HuH-7.5 (cell line): ENCODE measurements around the gene SLC31A2.

Source experiments
- DNase-seq: peaks from one replicate; pipeline ENCODE4 v3.0.0; 2011; ENCODE audit warnings: low spot score

The SLC31A2 gene

DNA sequence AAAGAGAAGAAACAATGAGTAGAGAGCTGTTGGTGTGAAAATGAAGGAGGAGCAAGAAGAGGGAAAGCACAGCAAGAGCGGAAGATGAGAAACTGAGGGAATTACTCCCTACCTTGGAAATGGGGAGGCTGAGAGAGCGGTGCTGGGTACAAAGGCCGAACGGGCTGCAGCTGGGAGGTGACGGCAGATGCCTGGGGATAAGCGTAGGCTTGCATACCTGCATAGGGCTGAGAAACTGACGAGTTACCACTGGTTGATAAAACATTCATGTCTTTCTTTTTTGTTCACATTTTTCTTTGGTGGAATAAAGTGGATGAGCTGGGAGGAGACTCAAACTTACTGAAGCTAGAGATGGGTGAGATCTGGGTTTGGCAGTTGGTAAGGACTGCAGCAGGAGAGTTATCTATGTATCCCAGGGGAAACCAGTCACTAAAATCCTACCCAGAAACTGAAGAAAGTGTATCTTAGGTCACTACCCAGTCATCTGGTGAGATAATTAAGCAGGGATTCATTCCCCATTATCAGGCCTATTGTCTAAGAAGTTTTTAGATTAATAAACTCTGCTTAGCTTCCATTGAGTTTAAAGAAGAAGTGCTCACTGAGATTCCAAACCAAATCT is 35.4 kb downstream of the SLC31A2 start:
- DNase-seq = no peak

DNA sequence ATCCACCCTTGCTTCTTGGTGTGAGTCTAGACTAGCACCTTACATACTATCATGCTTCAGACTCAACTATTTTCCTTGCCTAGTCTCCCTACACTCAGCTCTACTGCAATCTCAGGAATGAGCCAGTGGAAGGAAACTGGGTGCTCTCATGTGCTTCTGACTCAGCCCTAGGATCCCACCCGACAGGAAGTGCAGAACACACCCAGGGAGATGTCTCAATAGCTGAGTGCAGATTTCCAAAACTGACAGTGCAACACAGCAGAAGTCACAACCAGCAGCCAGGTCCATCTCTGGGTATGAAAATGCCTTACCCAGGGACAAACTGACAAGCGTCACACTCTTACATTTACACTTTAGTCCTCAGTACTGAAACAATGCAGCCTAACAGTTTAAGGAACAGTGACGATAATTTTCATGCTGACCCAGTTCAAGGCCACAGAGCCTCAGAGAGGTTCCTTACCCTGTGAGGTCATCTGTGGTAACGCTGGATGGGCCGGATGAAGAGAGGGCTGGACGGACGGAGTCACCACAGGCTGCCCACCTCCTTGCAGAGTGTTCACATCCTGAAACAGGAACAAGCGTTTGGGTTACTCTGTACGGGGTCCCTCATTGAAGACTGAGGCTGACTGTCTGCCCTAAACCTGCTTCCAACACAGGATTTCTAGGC is 37.3 kb downstream of the SLC31A2 start:
- DNase-seq = no peak

DNA sequence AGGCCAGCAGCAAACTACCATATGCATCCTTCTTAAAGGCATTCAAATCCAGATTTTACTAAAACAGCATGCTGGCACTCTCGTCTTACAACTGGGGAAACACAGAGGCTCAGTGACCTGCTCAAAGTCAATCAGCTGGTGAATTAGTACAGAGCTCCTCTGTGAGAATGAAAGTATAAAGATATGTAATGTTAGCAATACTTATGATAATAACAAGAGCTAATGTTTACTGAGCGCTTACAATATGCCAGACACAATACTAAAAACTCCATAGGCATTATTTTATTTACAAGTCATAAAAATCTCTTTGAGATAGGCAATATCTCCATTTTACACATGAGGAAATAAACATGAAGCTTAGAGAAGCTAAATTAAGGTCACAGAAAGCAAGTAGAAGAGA is 41.6 kb downstream of the SLC31A2 start:
- DNase-seq = no peak

DNA sequence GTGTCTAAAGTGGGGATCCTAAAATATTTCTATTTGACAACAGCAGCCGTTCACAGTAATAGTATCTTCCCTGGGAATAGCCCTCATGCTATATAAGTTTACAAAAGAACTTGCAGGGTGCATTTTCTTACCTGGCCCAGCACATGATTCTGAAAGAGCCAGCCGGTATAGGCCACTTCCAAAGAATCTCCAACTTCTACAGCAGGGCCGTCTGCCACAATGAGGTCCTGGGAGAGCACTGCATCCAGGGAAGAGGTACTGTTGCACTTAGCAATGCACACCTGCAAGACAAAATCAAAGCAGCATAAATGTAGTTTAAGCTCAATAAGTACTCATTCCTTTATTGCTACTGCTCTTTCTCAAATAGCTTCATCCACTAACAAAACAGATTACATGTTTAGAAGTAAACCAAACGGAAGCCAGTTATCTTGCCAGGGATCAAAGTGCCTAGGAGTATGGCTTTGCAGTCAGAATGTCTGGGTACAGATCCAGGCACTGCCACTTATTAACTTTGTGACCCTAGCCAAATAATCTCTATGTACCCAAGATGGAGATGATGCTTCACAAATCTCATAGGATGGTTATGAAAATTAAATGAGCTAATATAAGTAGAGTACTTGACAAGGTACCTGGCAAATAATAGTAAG is 49.0 kb downstream of the SLC31A2 start:
- no peak for DNase-seq

DNA sequence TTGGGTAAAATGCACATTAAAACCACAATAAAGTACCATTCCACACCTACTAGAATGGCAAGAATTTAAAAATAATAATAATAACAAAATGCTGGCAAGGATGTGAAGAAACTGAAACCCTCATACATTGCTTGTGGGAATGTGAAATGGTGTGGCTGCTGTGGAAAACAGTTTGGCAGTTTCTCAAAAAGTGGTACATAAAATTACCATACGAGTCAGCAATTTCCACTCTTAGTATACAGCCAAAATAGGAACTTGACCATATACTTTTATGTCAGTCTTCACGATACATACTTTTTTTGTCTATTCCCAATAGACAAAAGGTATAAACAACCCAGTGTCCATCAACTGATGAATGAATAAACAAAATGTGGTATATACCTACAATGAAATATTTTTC is 54.6 kb downstream of the SLC31A2 start:
- no peak for DNase-seq

DNA sequence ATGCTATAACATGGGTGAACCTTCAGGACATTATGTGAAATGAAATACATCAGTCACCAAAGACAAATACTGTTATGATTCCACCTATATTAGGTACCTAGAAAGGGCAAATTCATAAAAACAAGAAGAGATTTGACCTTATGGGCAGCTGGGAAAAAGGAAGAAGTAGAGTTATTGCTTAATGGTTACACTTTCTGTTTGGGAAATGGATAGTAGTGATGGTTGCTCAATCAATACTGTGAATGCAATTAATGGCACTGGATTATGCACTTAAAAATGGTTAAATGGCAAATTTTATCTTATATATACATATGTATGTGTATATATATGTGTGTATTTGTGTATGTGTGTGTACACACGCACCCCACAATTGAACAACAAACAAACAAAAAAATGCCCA is 55.1 kb downstream of the SLC31A2 start:
- no peak for DNase-seq

DNA sequence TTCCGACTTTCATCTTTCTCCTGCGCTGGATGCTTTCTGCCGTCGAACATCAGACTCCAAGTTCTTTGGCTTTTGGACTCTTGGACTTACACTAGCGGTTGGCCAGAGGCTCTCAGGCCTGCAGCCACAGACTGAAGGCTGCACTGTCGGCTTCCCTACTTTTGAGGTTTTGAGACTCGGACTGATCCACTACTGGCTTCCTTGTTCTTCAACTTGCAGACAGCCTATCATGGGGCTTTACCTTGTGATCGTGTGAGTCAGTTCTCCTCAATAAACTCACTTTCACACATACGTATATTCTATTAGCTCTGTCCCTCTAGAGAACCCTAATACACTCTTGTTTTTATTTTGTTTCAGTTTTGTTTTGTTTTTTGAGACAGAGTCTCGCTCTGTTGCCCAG is 60.0 kb downstream of the SLC31A2 start:
- DNase-seq = no peak
